ENCODE results near the gene CUTA. TPM values are rescaled to one million over a fixed set of nuclear protein-coding genes. Genes with fewer than 3 reads are reported as not detected.

CUTA gene
- total and polyA plus RNA-seq, 5 experiments from 2014 or later = 198 to 441 (median 338) TPM

GRCh38 chr6:33427585-33428223 is 9.8 kb upstream of the CUTA start:
- H3K4me3 Mint-ChIP-seq = peak overlapping the region; percentile 87 to 97 (median 93)
- H3K36me3 Mint-ChIP-seq = no peaks in the 10 kb centered on the region
- no peaks in the 10 kb centered on the region for H3K9me3 Mint-ChIP-seq
- POLR2A ChIA-PET = interaction anchor here (0.6 to 4.3 kb wide), 7 partner anchors 9 to 156 kb away, joined by 3 to 30 read pairs (median 5); partner anchors contain the start of genes BAK1, RPS18 and VPS52
- no peaks in the 10 kb centered on the region for H3K27me3 Mint-ChIP-seq
- H3K27ac Mint-ChIP-seq = peak overlapping the region; percentile 93 to 99 (median 99)
- H3K4me1 Mint-ChIP-seq = peaks cover 61 to 94% (median 81%) of the 10 kb centered on the region in 4 donors
- DNase-seq (peak; percentile 39 to 87 (median 64)), ATAC-seq (peak; percentile 4 to 11)

- no peaks in the 10 kb centered on the region for H3K27me3 Mint-ChIP-seq
- peaks cover 56 to 90% (median 77%) of the 10 kb centered on the region in 4 donors for H3K4me1 Mint-ChIP-seq
- peak overlapping the region; percentile 87 to 97 (median 91) for H3K4me3 Mint-ChIP-seq
- peak in 8 of 10 donors; percentile 35 to 77 (median 62) for DNase-seq
- peak; percentile 23 to 28 for ATAC-seq
- POLR2A ChIA-PET = interaction anchor here (0.6 to 3.2 kb wide), 15 partner anchors 10 to 155 kb away, joined by 3 to 25 read pairs (median 9); partner anchors contain the start of genes B3GALT4, CUTA, PFDN6 and PHF1
- peak overlapping the region; percentile 93 to 99 (median 99) for H3K27ac Mint-ChIP-seq
- H3K9me3 Mint-ChIP-seq = no peaks in the 10 kb centered on the region
- H3K36me3 Mint-ChIP-seq = no peaks in the 10 kb centered on the region
Measured at GRCh38 chr6:33426590-33427511, 8.9 kb upstream of the CUTA start.

GRCh38 chr6:33425668-33426577 is 8.0 kb upstream of the CUTA start:
- DNase-seq (peak; percentile 70 to 94 (median 80)), ATAC-seq (peak; percentile 54 to 57)
- POLR2A ChIA-PET = interaction anchor here (0.7 to 3.2 kb wide), 17 partner anchors 9 to 154 kb away, joined by 3 to 25 read pairs (median 7); partner anchors contain the start of genes B3GALT4, BAK1, CUTA and PFDN6
- Mint-ChIP-seq H3K4me3 (peak overlapping the region; percentile 87 to 97 (median 91)), H3K27me3 (no peaks in the 10 kb centered on the region), H3K36me3 (no peaks in the 10 kb centered on the region), H3K4me1 (peaks cover 61 to 90% (median 79%) of the 10 kb centered on the region in 4 donors), H3K9me3 (no peaks in the 10 kb centered on the region), H3K27ac (peak overlapping the region; percentile 93 to 99 (median 99))

GRCh38 chr6:33424855-33425667 is 7.2 kb upstream of the CUTA start:
- ATAC-seq (no peak), DNase-seq (no peak)
- Mint-ChIP-seq H3K4me1 (peaks cover 57 to 88% (median 74%) of the 10 kb centered on the region in 4 donors), H3K27me3 (no peaks in the 10 kb centered on the region), H3K4me3 (peak overlapping the region; percentile 87 to 97 (median 91)), H3K9me3 (no peaks in the 10 kb centered on the region), H3K27ac (peak overlapping the region; percentile 93 to 99 (median 99)), H3K36me3 (no peaks in the 10 kb centered on the region)
- POLR2A ChIA-PET = interaction anchor here (1.3 to 3.2 kb wide), 14 partner anchors 8 to 155 kb away, joined by 3 to 25 read pairs (median 10); partner anchors contain the start of genes B3GALT4, BAK1, CUTA and PFDN6

- H3K27ac Mint-ChIP-seq = peak overlapping the region; percentile 3 to 99 (median 98)
- POLR2A ChIA-PET = no interaction called here
- ATAC-seq (no peak), DNase-seq (no peak)
- H3K4me3 Mint-ChIP-seq = peak overlapping the region; percentile 87 to 97 (median 91)
- H3K36me3 Mint-ChIP-seq = no peaks in the 10 kb centered on the region
- peaks cover 52 to 88% (median 73%) of the 10 kb centered on the region in 4 donors for H3K4me1 Mint-ChIP-seq
- H3K27me3 Mint-ChIP-seq = no peaks in the 10 kb centered on the region
- H3K9me3 Mint-ChIP-seq = no peaks in the 10 kb centered on the region
Measured at GRCh38 chr6:33423777-33424176, 5.9 kb upstream of the CUTA start.

- H3K36me3 Mint-ChIP-seq = peaks cover 0 to 4% (median 0%) of the 10 kb centered on the region in 3 donors
- peak overlapping the region; percentile 4 to 91 (median 64) for H3K4me3 Mint-ChIP-seq
- H3K27ac Mint-ChIP-seq = peak overlapping the region in 9 of 10 donors; percentile 8 to 89 (median 76)
- POLR2A ChIA-PET = no interaction called here
- no peaks in the 10 kb centered on the region for H3K27me3 Mint-ChIP-seq
- ATAC-seq (no peak), DNase-seq (no peak)
- H3K4me1 Mint-ChIP-seq = peaks cover 53 to 92% (median 78%) of the 10 kb centered on the region in 4 donors
- H3K9me3 Mint-ChIP-seq = no peaks in the 10 kb centered on the region
Measured at GRCh38 chr6:33421344-33421643, 3.4 kb upstream of the CUTA start.

- POLR2A ChIA-PET = interaction anchor here (0.7 to 2.8 kb wide), 2 partner anchors 11 to 90 kb away, joined by 3 to 10 read pairs; no protein-coding TSS in a partner anchor
- DNase-seq (no peak), ATAC-seq (no peak)
- H3K4me3 Mint-ChIP-seq = peak overlapping the region; percentile 40 to 91 (median 70)
- no peaks in the 10 kb centered on the region for H3K27me3 Mint-ChIP-seq
- H3K27ac Mint-ChIP-seq = peak overlapping the region; percentile 8 to 89 (median 84)
- peaks cover 56 to 94% (median 80%) of the 10 kb centered on the region in 4 donors for H3K4me1 Mint-ChIP-seq
- no peaks in the 10 kb centered on the region for H3K9me3 Mint-ChIP-seq
- peaks cover 0 to 9% (median 0%) of the 10 kb centered on the region in 3 donors for H3K36me3 Mint-ChIP-seq
Measured at GRCh38 chr6:33420491-33421343, 2.8 kb upstream of the CUTA start.

- Mint-ChIP-seq H3K36me3 (peaks cover 0 to 18% (median 0%) of the 10 kb centered on the region in 3 donors), H3K4me3 (peak within 1 kb of the TSS; percentile 90 to 95 (median 92)), H3K27ac (peak within 1 kb of the TSS; percentile 98 to 100 (median 99)), H3K4me1 (peaks cover 53 to 94% (median 79%) of the 10 kb centered on the region in 4 donors), H3K27me3 (no peaks in the 10 kb centered on the region), H3K9me3 (no peaks in the 10 kb centered on the region)
- DNase-seq = peak in 1 of 10 donors; percentile 43
- POLR2A ChIA-PET = interaction anchor here (0.7 to 3.7 kb wide), 11 partner anchors 10 to 448 kb away, joined by 3 to 58 read pairs (median 12); partner anchors contain the start of genes PFDN6, RGL2, RPS18 and TAPBP
- no peak for ATAC-seq
Measured at GRCh38 chr6:33419580-33420490, 1.9 kb upstream of the CUTA start, which contains the start of gene SYNGAP1. Gene SYNGAP1 (plus strand): TSS chr6:33420065. CDS start chr6:33420265, 200 bp downstream.

- Mint-ChIP-seq H3K9me3 (no peaks in the 10 kb centered on the region), H3K4me1 (peaks cover 48 to 94% (median 78%) of the 10 kb centered on the region in 4 donors), H3K27ac (peak overlapping the region; percentile 98 to 100 (median 99)), H3K27me3 (no peaks in the 10 kb centered on the region), H3K36me3 (peaks cover 0 to 28% (median 6%) of the 10 kb centered on the region in 3 donors), H3K4me3 (peak overlapping the region; percentile 90 to 95 (median 92))
- ATAC-seq = no peak
- DNase-seq = peak in 2 of 10 donors; percentile 53
- POLR2A ChIA-PET = interaction anchor here (0.6 to 3.7 kb wide), 19 partner anchors 7 to 447 kb away, joined by 3 to 58 read pairs (median 8); partner anchors contain the start of genes B3GALT4, PFDN6, RGL2 and RPS18
Measured at GRCh38 chr6:33418690-33419291, 884 bp upstream of the CUTA start.
